IMR-90 (cell line): Measurements from ENCODE around the gene ANKRD33B. TPM values are rescaled to one million over a fixed set of nuclear protein-coding genes. Genes with fewer than 3 reads are reported as not detected.

Experiments
- ATAC-seq: fragments of 200-7000 bp; cut with Tn5 transposase; 2 replicates; pipeline ENCODE4 v1.9.1; 2020; ENCODE audit warnings: low read depth, mild to moderate bottlenecking, moderate library complexity
- BruUV-seq: library from RNA; stranded (reverse); fragments of 400-500 nt; replicated peaks from 2 replicates; lab custom pipeline; 2021; lab: Mats Ljungman, UMichigan
- CTCF ChIA-PET: fragments of 300-600 bp; formaldehyde crosslinking; extraction: SDS; loops from one replicate; lab custom pipeline; 2021; ENCODE audit warnings: antibody characterized with exemption; lab: Yijun Ruan, JAX
- POLR2A ChIA-PET: fragments of 300-600 bp; sonication (Branson Sonifier 250); formaldehyde crosslinking; loops from one replicate; lab custom pipeline; 2022; ENCODE audit warnings: antibody characterized with exemption; ENCODE audit not compliant: unreplicated experiment; lab: Charles Lee
- DNase-seq: peaks from one replicate; pipeline ENCODE4 v3.0.0; 2013
- H2AFZ ChIP-seq: replicated peaks from 2 replicates; pipeline ENCODE3; 2013; ENCODE audit warnings: low read length, mild to moderate bottlenecking; ENCODE audit not compliant: poor library complexity
- H2AK5ac ChIP-seq: 2 replicates; pipeline ENCODE4 v1.6.1; 2013; ENCODE audit warnings: low read depth, low read length, inconsistent platforms
- H2AK9ac ChIP-seq: replicated peaks from 2 replicates; pipeline ENCODE3; 2013; ENCODE audit warnings: mild to moderate bottlenecking, low read depth, low read length, moderate library complexity; ENCODE audit not compliant: poor library complexity
- H2BK120ac ChIP-seq: 2 replicates; pipeline ENCODE4 v1.6.1; 2013; ENCODE audit warnings: low read depth, low read length, inconsistent platforms
- H2BK15ac ChIP-seq: 3 replicates; pipeline ENCODE4 v1.6.1; 2013; ENCODE audit warnings: low read depth, low read length, inconsistent platforms
- H2BK20ac ChIP-seq: 2 replicates; pipeline ENCODE4 v1.6.1; 2013; ENCODE audit warnings: low read depth, mild to moderate bottlenecking, inconsistent platforms, low read length, moderate library complexity
- H2BK5ac ChIP-seq: 2 replicates; pipeline ENCODE4 v1.6.1; 2013; ENCODE audit warnings: mild to moderate bottlenecking, low read depth, low read length, inconsistent platforms; ENCODE audit not compliant: poor library complexity, severe bottlenecking
- H3K14ac ChIP-seq: replicated peaks from 2 replicates; pipeline ENCODE4 v1.6.1; 2013; ENCODE audit warnings: low read depth, low read length, inconsistent platforms
- H3K18ac ChIP-seq: 2 replicates; pipeline ENCODE4 v1.6.1; 2013; ENCODE audit warnings: low read depth, low read length, control low read depth
- H3K23ac ChIP-seq: 2 replicates; pipeline ENCODE4 v1.6.1; 2013; ENCODE audit warnings: low read depth, low read length, inconsistent platforms
- H3K27ac ChIP-seq: 2 replicates; pipeline ENCODE4 v1.5.1; 2013; ENCODE audit warnings: mild to moderate bottlenecking, control low read depth, low read length; ENCODE audit not compliant: insufficient read depth
- H3K27me3 ChIP-seq: 2 replicates; pipeline ENCODE4 v1.6.1; 2013; ENCODE audit warnings: low read length; ENCODE audit not compliant: control insufficient read depth, insufficient read depth
- H3K36me3 ChIP-seq: 2 replicates; pipeline ENCODE4 v1.6.1; 2013; ENCODE audit warnings: low read length, mixed read lengths; ENCODE audit not compliant: control insufficient read depth, insufficient read depth
- H3K4ac ChIP-seq: 2 replicates; pipeline ENCODE4 v1.6.1; 2013; ENCODE audit warnings: low read depth, low read length, inconsistent platforms
- H3K4me1 ChIP-seq: 2 replicates; pipeline ENCODE4 v1.6.1; 2013; ENCODE audit warnings: low read length, mixed read lengths; ENCODE audit not compliant: control insufficient read depth, insufficient read depth
- H3K4me2 ChIP-seq: 2 replicates; pipeline ENCODE4 v1.6.1; 2013; ENCODE audit warnings: low read depth, mild to moderate bottlenecking, control low read depth, low read length, moderate library complexity
- H3K4me3 ChIP-seq: 2 replicates; pipeline ENCODE4 v1.5.1; 2013; ENCODE audit warnings: low read depth, mild to moderate bottlenecking, control low read depth, low read length, moderate library complexity; ENCODE audit not compliant: insufficient read depth
- H3K56ac ChIP-seq: 2 replicates; pipeline ENCODE4 v1.6.1; 2013; ENCODE audit warnings: low read length, inconsistent platforms; ENCODE audit not compliant: insufficient read depth; ENCODE audit errors: extremely low read depth
- H3K79me1 ChIP-seq, 2 experiments: 2 replicates each; pipeline ENCODE4 v1.6.1; 2013; ENCODE audit warnings: low read length in 2 of 2, inconsistent platforms in 1 of 2, low read depth in 1 of 2
- H3K9ac ChIP-seq: 2 replicates; pipeline ENCODE4 v1.6.1; 2013; ENCODE audit warnings: low read depth, low read length, control low read depth
- H3K9me1 ChIP-seq: 2 replicates; pipeline ENCODE4 v1.6.1; 2013; ENCODE audit warnings: low read length, inconsistent platforms; ENCODE audit not compliant: insufficient read depth
- H3K9me3 ChIP-seq: 2 replicates; pipeline ENCODE4 v1.6.1; 2013; ENCODE audit warnings: low read length; ENCODE audit not compliant: control insufficient read depth, insufficient read depth
- H4K20me1 ChIP-seq: 2 replicates; pipeline ENCODE4 v1.6.1; 2013; ENCODE audit warnings: low read length, inconsistent platforms; ENCODE audit not compliant: insufficient read depth
- H4K5ac ChIP-seq: 2 replicates; pipeline ENCODE4 v1.6.1; 2013; ENCODE audit warnings: mild to moderate bottlenecking, low read depth, low read length, control low read depth
- H4K8ac ChIP-seq, 2 experiments: 2 replicates each; pipeline ENCODE4 v1.6.1; 2013; ENCODE audit warnings: low read depth in 2 of 2, low read length in 2 of 2, control low read depth in 1 of 2, inconsistent platforms in 1 of 2
- H4K91ac ChIP-seq: 2 replicates; pipeline ENCODE4 v1.6.1; 2013; ENCODE audit warnings: low read depth, low read length, inconsistent platforms; ENCODE audit not compliant: insufficient read depth
- CTCF ChIP-seq: conservative IDR thresholded peaks from 2 replicates; pipeline ENCODE4 v1.5.1; 2012; ENCODE audit warnings: mild to moderate bottlenecking, low read depth, low read length, improper control_type of control experiment
- FOS ChIP-seq: fragments of 150-350 bp; IDR thresholded peaks from 2 replicates; pipeline ENCODE4 v1.6.1; 2016; ENCODE audit warnings: low read depth, low read length
- MAFK ChIP-seq: IDR thresholded peaks from 2 replicates; pipeline ENCODE4 v1.6.1; 2012; ENCODE audit warnings: low read depth, low read length, improper control_type of control experiment
- MXI1 ChIP-seq: IDR thresholded peaks from 2 replicates; pipeline ENCODE4 v1.6.1; 2012; ENCODE audit warnings: low read depth, mild to moderate bottlenecking, low read length, moderate library complexity, borderline replicate concordance
- NFE2L2 ChIP-seq: fragments of 150-350 bp; IDR thresholded peaks from 2 replicates; pipeline ENCODE4 v1.6.1; 2016; ENCODE audit warnings: low read depth, mild to moderate bottlenecking, low read length
- RCOR1 ChIP-seq: IDR thresholded peaks from 2 replicates; pipeline ENCODE4 v1.6.1; 2012; ENCODE audit warnings: mild to moderate bottlenecking, low read length, improper control_type of control experiment; ENCODE audit not compliant: insufficient replicate concordance
- RFX5 ChIP-seq: IDR thresholded peaks from 2 replicates; pipeline ENCODE4 v1.8.0; 2012; ENCODE audit warnings: low read depth, mild to moderate bottlenecking, low read length, moderate library complexity
- SMC3 ChIP-seq: fragments of 150-350 bp; IDR thresholded peaks from 2 replicates; pipeline ENCODE4 v1.6.1; 2016; ENCODE audit warnings: low read depth, mild to moderate bottlenecking, antibody characterized with exemption, low read length, moderate library complexity
- WGBS, 2 experiments: methylation state at CpG; one replicate each; pipeline versions ENCODE4 v1.1.5 to v1.1.7; 2013; ENCODE audit warnings: missing lambda C conversion rate in 2 of 2; ENCODE audit not compliant: insufficient read length in 1 of 2; ENCODE audit errors: extremely low coverage in 2 of 2; 5-methylcytosine and 5-hydroxymethylcytosine counted together
- dilution Hi-C: fragments of 300-500 bp; cut with HindIII; formaldehyde crosslinking; loops from one replicate; pipeline ENCODE4 v1.14.3; 2018; ENCODE audit warnings: low sequenced_read_pairs; ENCODE audit not compliant: unreplicated experiment
- in situ Hi-C: fragments of 300-500 bp; cut with MboI; formaldehyde crosslinking; loops from 3 replicates; pipeline ENCODE4 v1.14.3; 2019; ENCODE audit warnings: low sequenced_read_pairs, inconsistent platforms, mixed read lengths
- intact Hi-C: fragments of 100-400 bp; cut with micrococcal nuclease; formaldehyde crosslinking; loops from 2 replicates; pipeline ENCODE4 v1.10.0; 2022
- polyA plus RNA-seq, 3 experiments: library from polyadenylated mRNA; depleted of rRNA; stranded (reverse); fragments of >200 nt; gene quantifications; 2 replicates each; pipeline ENCODE4 v1.2.3, GENCODE V29; 2012; ENCODE audit warnings: low replicate concordance in 1 of 3
- total RNA-seq: library from RNA; depleted of rRNA; stranded (reverse); fragments of >200 nt; gene quantifications from 2 replicates; pipeline ENCODE4 v1.2.3, GENCODE V29; 2012

ANKRD33B gene
- total and polyA plus RNA-seq, 2 of the 4 experiments (the other 2 are of a cell fraction) = 2.5 to 3.3 TPM

- TF ChIP-seq NFE2L2 (no peak), RFX5 (no peak), SMC3 (no peak), RCOR1 (no peak), CTCF (no peak), MXI1 (no peak), MAFK (no peak), FOS (no peak)
- no peak overlapping the region for H2BK5ac ChIP-seq
- peaks cover 2% of the 10 kb centered on the region; the same call in 1 of the 2 replicates for H3K4me1 ChIP-seq
- H2AK9ac ChIP-seq = no peak overlapping the region
- H4K5ac ChIP-seq = no peak overlapping the region
- H4K20me1 ChIP-seq = peaks cover 34% of the 10 kb centered on the region
- CTCF ChIA-PET = no interaction called here
- no peaks in the 10 kb centered on the region for H3K27me3 ChIP-seq
- DNase-seq = no peak
- no peak overlapping the region for H3K18ac ChIP-seq
- no peak overlapping the region for H4K8ac ChIP-seq
- no peak overlapping the region for H3K4me2 ChIP-seq
- peaks cover 55% of the 10 kb centered on the region; the same call in 1 of the 2 replicates for H3K36me3 ChIP-seq
- H2BK15ac ChIP-seq = no peak overlapping the region
- H2BK120ac ChIP-seq = no peak overlapping the region
- no peak overlapping the region for H2AK5ac ChIP-seq
- WGBS, 2 experiments = 90% methylated on average over 6 of the region's 8 CpGs; no CpG with 5 or more reads in 1 of the 2 experiments
- H3K56ac ChIP-seq = no peak overlapping the region
- no peak overlapping the region for H3K27ac ChIP-seq
- H3K4me3 ChIP-seq = no peak overlapping the region
- H3K4ac ChIP-seq = no peak overlapping the region
- H2BK20ac ChIP-seq = no peak overlapping the region
- no peak overlapping the region for H2AFZ ChIP-seq
- no peak overlapping the region for H3K14ac ChIP-seq
- peaks cover 10% of the 10 kb centered on the region for H3K9me1 ChIP-seq
- intact Hi-C loops (no loop called here), in situ Hi-C loops (no loop called here), dilution Hi-C loops (no loop called here)
- peaks cover 2 to 20% of the 10 kb centered on the region in 2 experiments for H3K79me1 ChIP-seq
- no peak overlapping the region for H3K9ac ChIP-seq
- POLR2A ChIA-PET = no interaction called here
- ATAC-seq = no peak
- no peak overlapping the region for H4K91ac ChIP-seq
- H3K9me3 ChIP-seq = no peaks in the 10 kb centered on the region
- H3K23ac ChIP-seq = no peak overlapping the region
- no TSS peak for BruUV-seq
Measured at GRCh38 chr5:10652606-10653005, 88.7 kb downstream of the ANKRD33B start.
